GM12892 (cell line): Measurements from ENCODE around the gene DRP2.

ENCODE experiments used
- POLR2A ChIP-seq: IDR thresholded peaks from 2 replicates; pipeline ENCODE4 v1.6.1; 2011; ENCODE audit warnings: low read depth, low read length, control low read depth
- POLR2AphosphoS5 ChIP-seq: IDR thresholded peaks from 2 replicates; pipeline ENCODE4 v1.6.1; 2011; ENCODE audit warnings: low read depth, low read length, control low read depth
- TAF1 ChIP-seq: IDR thresholded peaks from 2 replicates; pipeline ENCODE4 v1.6.1; 2011; ENCODE audit warnings: low read depth, mild to moderate bottlenecking, control low read depth, low read length, borderline replicate concordance

DNA sequence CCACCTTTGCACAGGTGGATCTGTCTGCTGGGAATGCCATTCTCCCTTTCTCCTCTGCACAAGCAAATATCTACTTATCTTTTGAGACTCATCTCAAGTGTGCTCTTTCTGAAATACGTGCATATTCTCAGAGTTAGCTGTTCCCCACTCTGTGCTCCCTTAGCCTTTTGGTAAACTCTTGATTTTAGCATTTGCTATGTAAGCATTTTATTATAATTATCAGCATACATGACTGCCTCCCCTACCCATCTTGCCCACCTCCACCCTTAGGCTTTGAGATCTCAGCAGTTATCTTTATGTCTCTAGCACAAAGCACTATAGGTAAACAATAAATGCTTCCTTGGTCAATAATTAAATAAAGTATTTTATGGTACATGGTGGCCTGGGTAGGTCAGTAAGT is 11.5 kb downstream of the DRP2 start:
- TF ChIP-seq POLR2A, result no peak
- TF ChIP-seq TAF1, result no peak
- TF ChIP-seq POLR2AphosphoS5, result no peak
